Measurements from ENCODE around the gene IRF2BP1.

GRCh38 chr19:45931055-45931454 is 45.1 kb upstream of the IRF2BP1 start:
- TF ChIP-seq CTCF (IDR thresholded peaks at IDR 0.05) (no peak), POLR2A (IDR thresholded peaks at IDR 0.05) (no peak)
